Fibroblast of villous mesenchyme (primary cell): ENCODE data around the gene CES3. TPM values are rescaled to one million over a fixed set of nuclear protein-coding genes. Genes with fewer than 3 reads are reported as not detected.

ENCODE experiments used
- DNase-seq: peaks from one replicate; pipeline ENCODE4 v3.0.0-alpha.2; 2010; ENCODE audit warnings: low read depth
- H3K4me3 ChIP-seq: 2 replicates; pipeline ENCODE4 v1.5.1; 2011; ENCODE audit warnings: low read depth, mild to moderate bottlenecking, low read length
- CTCF ChIP-seq: IDR thresholded peaks from 2 replicates; pipeline ENCODE4 v1.5.1; 2012; ENCODE audit warnings: low read depth, mild to moderate bottlenecking, low read length; ENCODE audit not compliant: insufficient read depth
- small RNA-seq: library from RNA; depleted of rRNA; stranded (forward); fragments of <200 nt; gene quantifications from one replicate; pipeline ENCODE3, GENCODE V24; 2012
- total RNA-seq: library from RNA; depleted of rRNA; stranded (reverse); fragments of >200 nt; gene quantifications from 2 replicates; pipeline ENCODE4 v1.2.3, GENCODE V29; 2012

The CES3 gene
- total RNA-seq, 1 donor, result not detected

GRCh38 chr16:67021321-67021720 is 60.3 kb downstream of the CES3 start:
- H3K4me3 ChIP-seq, result no peak overlapping the region
- no peak for DNase-seq
- TF ChIP-seq CTCF, result no peak

- H3K4me3 ChIP-seq, result no peak overlapping the region
- no peak for TF ChIP-seq CTCF
- no peak for DNase-seq
Measured at GRCh38 chr16:67022531-67023214, 61.6 kb downstream of the CES3 start.

DNA sequence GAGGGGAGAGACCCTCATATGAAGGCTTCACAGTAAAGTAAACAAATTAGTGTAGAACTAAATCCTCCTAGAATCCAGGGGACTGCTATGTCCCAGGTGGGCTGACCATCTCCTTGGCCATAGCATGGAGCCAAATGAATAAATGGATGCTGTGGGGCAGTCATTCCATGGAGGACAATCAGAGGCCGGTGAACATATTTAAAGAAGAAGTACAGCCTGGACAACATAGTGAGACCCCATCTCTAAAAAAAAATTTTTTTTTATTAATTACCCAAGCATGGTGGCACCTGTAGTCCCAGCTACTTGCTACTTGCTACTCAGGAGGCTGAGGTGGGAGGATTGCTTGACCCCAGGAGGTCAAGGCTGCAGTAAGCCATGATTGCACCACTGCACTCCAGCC is 62.6 kb downstream of the CES3 start:
- H3K4me3 ChIP-seq, result no peak overlapping the region
- no peak for TF ChIP-seq CTCF
- no peak for DNase-seq

Small RNAs within 50 kb of the gene (small RNA-seq; reads per million reads assigned to genes)
- not detected for gene RN7SL543P

Other genes with a start within 250 kb of the CES3 start
- 146 and 147 TPM in 2 replicates for gene DYNC1LI2, start 209.7 kb upstream of the CES3 start, total RNA-seq
- under 0.01 TPM in 1 of 2 replicates, not detected in the other for gene TERB1, start 159.7 kb upstream of the CES3 start, total RNA-seq
- gene NAE1, start 130.3 kb upstream of the CES3 start, total RNA-seq, result 67.6 and 91.1 TPM in 2 replicates
- not detected in 2 replicates for gene CA7, start 116.9 kb upstream of the CES3 start, total RNA-seq
- 17.4 and 25.9 TPM in 2 replicates for gene PDP2, start 80.8 kb upstream of the CES3 start, total RNA-seq
- not detected in 2 replicates for gene CDH16, start 42.4 kb upstream of the CES3 start, total RNA-seq
- 12.5 and 15.1 TPM in 2 replicates for gene RRAD, start 35.7 kb upstream of the CES3 start, total RNA-seq
- 133 and 136 TPM in 2 replicates for gene CIAO2B, start 26.9 kb upstream of the CES3 start, total RNA-seq
- 38.9 and 41.9 TPM in 2 replicates for gene CES2, start 25.8 kb upstream of the CES3 start, total RNA-seq
- gene CES4A, start 27.3 kb downstream of the CES3 start, total RNA-seq, result 1.9 and 4.3 TPM in 2 replicates
- gene CBFB, start 67.9 kb downstream of the CES3 start, total RNA-seq, result 71.8 and 91.5 TPM in 2 replicates
- 12.9 and 16.0 TPM in 2 replicates for gene PHAF1, start 148.7 kb downstream of the CES3 start, total RNA-seq
- 41.9 and 46.4 TPM in 2 replicates for gene B3GNT9, start 189.7 kb downstream of the CES3 start, total RNA-seq
- 12.5 and 18.4 TPM in 2 replicates for gene TRADD, start 198.6 kb downstream of the CES3 start, total RNA-seq
- gene FBXL8, start 198.7 kb downstream of the CES3 start, total RNA-seq, result 8.6 and 10.6 TPM in 2 replicates
- 2.6 and 3.0 TPM in 2 replicates for gene HSF4, start 203.5 kb downstream of the CES3 start, total RNA-seq
- gene NOL3, start 209.3 kb downstream of the CES3 start, total RNA-seq, result 11.7 and 12.2 TPM in 2 replicates
- gene MATCAP1, start 222.7 kb downstream of the CES3 start, total RNA-seq, result 9.3 and 9.9 TPM in 2 replicates
- gene EXOC3L1, start 228.9 kb downstream of the CES3 start, total RNA-seq, result not detected in 2 replicates
- gene E2F4, start 230.9 kb downstream of the CES3 start, total RNA-seq, result 64.1 and 75.1 TPM in 2 replicates
- 0.43 and 0.64 TPM in 2 replicates for gene ELMO3, start 237.9 kb downstream of the CES3 start, total RNA-seq